Mesodermal cell (in vitro differentiated cells): ENCODE results near the gene LIMS4.
"Not testable (repeated sequence)": the region's sequence is repeated elsewhere in the genome, so short reads cannot be mapped to it uniquely, and the experiment has no call there.

Experiments used
- H3K27ac ChIP-seq: 2 replicates; pipeline ENCODE4 v1.7.0; 2013; ENCODE audit warnings: mild to moderate bottlenecking, low read depth, low read length, moderate library complexity; ENCODE audit not compliant: severe bottlenecking
- H3K36me3 ChIP-seq: 2 replicates; pipeline ENCODE4 v1.7.1; 2013; ENCODE audit warnings: mild to moderate bottlenecking, low read length, moderate library complexity; ENCODE audit not compliant: control insufficient read depth, insufficient read depth
- H3K4me1 ChIP-seq: one replicate; pipeline ENCODE4 v1.7.1; 2013; ENCODE audit warnings: mild to moderate bottlenecking, low read length; ENCODE audit not compliant: insufficient read depth, control insufficient read depth, poor library complexity, severe bottlenecking
- H3K4me3 ChIP-seq: 2 replicates; pipeline ENCODE4 v1.7.0; 2013; ENCODE audit warnings: low read length, control low read depth, mild to moderate bottlenecking; ENCODE audit not compliant: insufficient read depth, poor library complexity, severe bottlenecking; ENCODE audit errors: extremely low read depth
- H3K9me3 ChIP-seq: 2 replicates; pipeline ENCODE4 v1.7.1; 2013; ENCODE audit warnings: mild to moderate bottlenecking, low read length, moderate library complexity; ENCODE audit not compliant: control insufficient read depth
- WGBS, 2 experiments: methylation state at CpG; one replicate each; pipeline ENCODE4 v1.1.5; 2013; ENCODE audit warnings: missing lambda C conversion rate in 2 of 2; ENCODE audit not compliant: insufficient coverage in 2 of 2; 5-methylcytosine and 5-hydroxymethylcytosine counted together

The LIMS4 gene

DNA sequence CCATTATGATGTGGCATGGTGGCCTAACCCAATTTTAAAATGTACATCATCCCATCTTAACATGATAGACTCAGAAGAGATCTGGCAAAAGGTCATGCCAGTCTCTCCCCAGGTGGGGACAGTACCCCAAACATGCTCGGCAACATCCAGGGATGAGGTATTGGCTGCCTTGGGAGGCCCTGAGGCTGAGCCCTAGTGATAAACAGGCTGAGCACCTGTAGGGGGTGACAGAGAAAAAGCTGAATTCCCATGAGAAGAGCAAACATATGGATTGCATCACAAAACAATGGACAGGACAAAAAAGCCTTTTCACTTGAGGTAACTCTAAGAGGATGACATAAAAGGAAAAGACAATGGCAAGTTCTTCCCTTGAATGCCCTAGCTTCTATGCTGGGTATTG is 65.5 kb downstream of the LIMS4 start:
- H3K36me3 ChIP-seq, H3K27ac ChIP-seq, H3K4me3 ChIP-seq, H3K9me3 ChIP-seq, H3K4me1 ChIP-seq: not testable (repeated sequence)
- WGBS, 2 experiments = no CpG with 5 or more reads among the region's 1 CpG

DNA sequence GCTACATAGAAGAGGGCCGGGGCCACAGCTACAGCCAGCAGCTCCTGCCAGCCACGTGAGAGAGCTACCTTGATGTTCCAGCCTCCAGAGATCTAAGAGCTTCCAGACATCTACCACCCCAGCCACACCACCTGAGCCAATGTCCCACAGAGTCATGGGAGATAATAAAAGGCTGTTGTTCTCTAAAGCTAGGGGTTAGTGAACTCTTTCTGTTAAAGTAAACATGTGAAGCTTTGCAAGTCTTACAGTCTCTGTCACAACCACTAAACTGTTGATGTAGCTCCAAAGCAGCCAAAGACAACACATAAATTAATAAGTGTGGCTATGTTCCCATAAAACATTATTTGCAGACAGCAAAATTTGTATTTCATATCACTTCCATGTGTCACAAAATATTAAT is 67.6 kb downstream of the LIMS4 start:
- not testable (repeated sequence) for H3K4me1 ChIP-seq, H3K36me3 ChIP-seq, H3K4me3 ChIP-seq, H3K27ac ChIP-seq, H3K9me3 ChIP-seq
- WGBS, 2 experiments = no CpG with 5 or more reads among the region's 2 CpGs

DNA sequence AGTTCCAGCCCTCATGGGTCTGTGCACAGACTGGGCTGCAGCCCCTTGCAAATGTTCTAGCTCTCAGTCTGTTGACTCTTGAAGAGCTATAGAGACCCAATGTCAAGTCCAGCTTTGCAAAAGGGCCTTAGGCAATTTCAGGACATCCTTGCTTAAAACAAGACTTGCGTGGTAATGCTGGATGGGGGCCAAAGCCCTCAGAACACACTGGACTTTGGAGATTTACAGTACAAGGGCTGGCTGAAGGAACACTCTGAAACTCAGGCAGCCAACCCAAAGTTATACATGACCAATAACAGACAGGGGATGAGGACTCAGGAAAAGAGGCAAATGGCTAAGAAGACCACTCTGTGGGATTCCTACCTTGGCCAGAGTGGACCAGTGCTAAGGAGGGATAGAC is 68.4 kb downstream of the LIMS4 start:
- not testable (repeated sequence) for H3K9me3 ChIP-seq, H3K36me3 ChIP-seq, H3K27ac ChIP-seq, H3K4me1 ChIP-seq, H3K4me3 ChIP-seq
- no CpG with 5 or more reads among the region's 1 CpG for WGBS, 2 experiments

DNA sequence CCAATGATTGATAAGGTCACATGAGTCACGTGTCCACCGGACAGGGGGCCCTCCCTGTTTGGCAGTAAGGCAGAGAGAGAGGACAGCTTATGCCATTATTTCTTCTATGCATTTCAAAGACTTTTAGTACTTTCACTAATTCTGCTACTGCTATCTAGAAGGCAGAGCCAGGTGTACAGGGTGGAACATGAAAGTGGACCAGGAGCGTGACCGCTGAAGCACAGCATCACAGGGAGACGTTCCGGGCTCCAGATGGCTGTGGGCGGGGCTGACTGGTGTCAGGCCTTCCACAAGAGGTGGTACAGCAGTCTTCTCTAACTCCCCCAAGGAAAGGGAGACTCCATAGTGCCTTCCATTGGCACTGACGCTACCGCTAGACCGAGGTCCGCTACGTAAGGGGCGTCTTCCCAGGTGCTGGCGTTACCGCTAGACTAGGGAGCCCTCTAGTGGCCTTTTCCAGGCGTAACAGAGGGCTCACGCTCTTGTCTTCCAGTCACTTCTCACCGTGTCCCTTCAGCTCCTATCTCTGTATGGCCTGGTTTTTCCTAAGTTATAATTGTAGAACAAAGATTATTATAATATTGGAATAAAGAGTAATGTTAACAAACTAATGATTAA is 71.5 kb downstream of the LIMS4 start:
- H3K4me3 ChIP-seq, H3K36me3 ChIP-seq, H3K9me3 ChIP-seq, H3K4me1 ChIP-seq, H3K27ac ChIP-seq: not testable (repeated sequence)
- WGBS, 2 experiments = no CpG with 5 or more reads among the region's 18 CpGs

DNA sequence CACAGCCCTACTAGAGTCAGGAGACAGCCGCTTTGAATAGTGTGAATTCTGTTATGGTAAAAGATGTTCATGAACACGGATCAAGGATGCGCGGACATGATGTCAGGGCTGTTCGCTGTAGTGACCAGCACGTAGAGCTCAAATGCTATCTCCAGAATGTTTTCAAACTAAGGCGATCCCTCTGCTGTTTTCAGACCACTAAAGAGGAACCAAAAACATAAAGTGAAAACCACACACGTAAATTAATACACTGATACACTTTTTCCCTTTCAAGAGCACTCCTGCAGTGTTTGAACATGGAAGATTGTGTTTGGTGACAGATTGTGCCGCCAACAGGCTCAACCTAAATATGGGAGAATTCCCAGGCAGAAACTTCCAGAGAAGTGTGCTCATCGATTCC is 73.2 kb downstream of the LIMS4 start:
- H3K9me3 ChIP-seq, H3K4me3 ChIP-seq, H3K4me1 ChIP-seq, H3K27ac ChIP-seq, H3K36me3 ChIP-seq: not testable (repeated sequence)
- WGBS, 2 experiments = no CpG with 5 or more reads among the region's 10 CpGs

DNA sequence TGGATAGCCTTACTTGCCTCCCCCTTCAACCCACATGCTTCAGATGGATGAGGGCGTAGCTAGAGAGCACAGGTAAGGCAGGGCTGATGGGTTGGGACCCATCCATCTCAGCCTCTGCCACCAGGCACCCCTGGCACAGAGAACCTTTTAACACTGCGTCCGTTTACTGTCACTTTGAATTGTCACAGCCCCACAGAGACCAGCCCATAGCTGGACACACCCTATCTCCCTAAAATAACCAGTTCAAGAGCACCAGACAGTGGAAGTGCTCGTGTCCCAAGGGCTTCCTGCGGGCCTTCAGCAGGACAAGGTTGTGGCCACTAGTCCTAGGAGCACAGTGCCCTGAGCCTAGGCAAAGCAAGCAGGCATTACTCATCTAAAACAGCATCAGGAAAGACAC is 76.6 kb downstream of the LIMS4 start:
- not testable (repeated sequence) for H3K4me3 ChIP-seq, H3K27ac ChIP-seq, H3K9me3 ChIP-seq, H3K4me1 ChIP-seq, H3K36me3 ChIP-seq
- WGBS, 2 experiments = no CpG with 5 or more reads among the region's 5 CpGs
